Breast epithelium (tissue), 4 donors: ENCODE measurements around the gene TMEM8B. TPM values are rescaled to one million over a fixed set of nuclear protein-coding genes. Genes with fewer than 3 reads are reported as not detected.
A peak's percentile ranks its signal among the peaks of the same experiment; 100 is the strongest.

ENCODE experiments used
- DNase-seq, 2 donors: peaks; one replicate each; pipeline ENCODE4 v3.0.0-alpha.2; 2019; ENCODE audit warnings: low spot score in 2 of 2
- H3K27ac ChIP-seq, 2 donors: fragments of 200-600 bp; sonication (generic) in 1 of 2; one replicate each; pipeline ENCODE4 v1.5.1; 2016 to 2019; ENCODE audit warnings: mild to moderate bottlenecking in 1 of 2
- H3K27me3 ChIP-seq, 2 donors: fragments of 200-600 bp; sonication (generic) in 1 of 2; one replicate each; pipeline versions ENCODE4 v1.5.1 to v1.6.0; 2017 to 2019; ENCODE audit warnings: control low read depth in 1 of 2, mild to moderate bottlenecking in 1 of 2
- H3K36me3 ChIP-seq: fragments of 200-600 bp; one replicate; pipeline ENCODE4 v1.5.1; 2019
- H3K4me1 ChIP-seq, 2 donors: fragments of 200-600 bp; sonication (generic); one replicate each; pipeline ENCODE4 v1.5.1; 2016 to 2019; ENCODE audit warnings: control low read depth in 1 of 2
- H3K4me3 ChIP-seq, 3 donors: fragments of 200-600 bp; sonication (generic); 1 replicate in 2 of 3; 2 replicates in 1 of 3; pipeline ENCODE4 v1.5.1; 2016 to 2019; ENCODE audit warnings: mild to moderate bottlenecking in 3 of 3, moderate library complexity in 2 of 3
- H3K9me3 ChIP-seq, 2 donors: fragments of 200-600 bp; sonication (generic) in 1 of 2; one replicate each; pipeline ENCODE4 v1.5.1; 2016 to 2019; ENCODE audit warnings: control low read depth in 1 of 2
- POLR2A ChIP-seq: fragments of 450-650 bp; IDR thresholded peaks from one replicate; pipeline ENCODE4 v1.6.1; 2016; ENCODE audit warnings: antibody characterized with exemption, mild to moderate bottlenecking, moderate library complexity
- POLR2AphosphoS5 ChIP-seq, 3 donors: sonication (generic); formaldehyde crosslinking; IDR thresholded peaks; one replicate each; pipeline ENCODE4 v1.6.1; 2017; ENCODE audit warnings: antibody characterized with exemption in 3 of 3
- intact Hi-C: fragments of 100-400 bp; cut with DNase I; formaldehyde crosslinking; loops from one replicate; pipeline ENCODE4 v1.15.1; 2023; ENCODE audit warnings: low total_unique reads
- total RNA-seq, 3 donors: library from RNA; depleted of rRNA; stranded (reverse); fragments of >200 nt; gene quantifications; one replicate each; pipeline ENCODE4 v1.1.0, GENCODE V29; 2016
- TF ChIP-seq, protein P1 (sequence below), 3 donors: fragments of 450-650 bp; IDR thresholded peaks; one replicate each; pipeline ENCODE4 v1.5.1; 2016 to 2017; ENCODE audit warnings: antibody characterized with exemption in 3 of 3, mild to moderate bottlenecking in 3 of 3, moderate library complexity in 3 of 3

TMEM8B gene
- 1 to 10 TPM; 4.9 to 7.9 (median 6.7) TPM for total RNA-seq

DNA sequence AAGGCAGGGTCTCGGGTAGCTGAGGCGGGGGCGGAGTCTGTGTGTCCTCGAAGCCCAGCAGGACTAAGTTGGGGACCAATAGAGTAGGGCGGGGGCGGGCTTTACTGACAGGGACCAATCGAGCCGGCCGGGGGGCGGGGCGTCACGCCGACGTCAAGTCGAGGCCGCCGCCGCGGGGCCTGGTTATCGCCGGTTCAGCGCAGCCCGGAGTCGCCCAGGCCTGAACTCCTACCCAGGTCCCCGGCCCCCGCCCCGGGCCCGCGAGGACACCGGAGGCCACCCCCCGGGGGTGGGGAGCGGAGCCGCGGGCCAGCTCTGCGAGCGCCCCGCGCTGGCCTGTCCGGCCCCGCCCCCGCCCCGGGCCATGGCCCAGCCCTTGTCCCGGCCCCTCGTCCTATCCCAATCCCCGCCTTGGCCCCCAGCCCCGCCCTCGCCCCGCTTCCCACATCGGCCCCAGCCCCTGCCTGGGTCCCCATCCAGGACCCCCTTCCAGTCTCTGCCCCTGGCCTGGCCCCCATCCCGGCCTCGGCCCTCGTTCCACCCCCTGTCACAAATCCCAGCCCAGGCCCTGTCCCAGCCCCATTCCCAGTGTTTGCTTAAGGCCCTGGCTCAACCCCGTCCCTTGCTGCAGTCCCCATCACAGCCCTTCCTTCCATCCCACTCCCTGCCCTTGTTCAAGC is at the start of gene TMEM8B:
Gene TMEM8B, plus strand, starts transcription at position 145 of the 680 bp plus-strand sequence. Its CDS starts 220 bp downstream, at position 365.
- Histone ChIP-seq H3K4me3 (peak within 1 kb of the TSS; percentile 65 to 89 (median 77)), H3K27ac (peak within 1 kb of the TSS; percentile 93 to 99), H3K27me3 (no peaks in the 10 kb centered on the region), H3K9me3 (no peaks in the 10 kb centered on the region), H3K4me1 (peaks cover 2 to 16% of the 10 kb centered on the region in 2 donors), H3K36me3 (no peaks in the 10 kb centered on the region)
- peak; percentile 98 for DNase-seq
- TF ChIP-seq POLR2A, result no peak
- TF ChIP-seq, protein P1, sequence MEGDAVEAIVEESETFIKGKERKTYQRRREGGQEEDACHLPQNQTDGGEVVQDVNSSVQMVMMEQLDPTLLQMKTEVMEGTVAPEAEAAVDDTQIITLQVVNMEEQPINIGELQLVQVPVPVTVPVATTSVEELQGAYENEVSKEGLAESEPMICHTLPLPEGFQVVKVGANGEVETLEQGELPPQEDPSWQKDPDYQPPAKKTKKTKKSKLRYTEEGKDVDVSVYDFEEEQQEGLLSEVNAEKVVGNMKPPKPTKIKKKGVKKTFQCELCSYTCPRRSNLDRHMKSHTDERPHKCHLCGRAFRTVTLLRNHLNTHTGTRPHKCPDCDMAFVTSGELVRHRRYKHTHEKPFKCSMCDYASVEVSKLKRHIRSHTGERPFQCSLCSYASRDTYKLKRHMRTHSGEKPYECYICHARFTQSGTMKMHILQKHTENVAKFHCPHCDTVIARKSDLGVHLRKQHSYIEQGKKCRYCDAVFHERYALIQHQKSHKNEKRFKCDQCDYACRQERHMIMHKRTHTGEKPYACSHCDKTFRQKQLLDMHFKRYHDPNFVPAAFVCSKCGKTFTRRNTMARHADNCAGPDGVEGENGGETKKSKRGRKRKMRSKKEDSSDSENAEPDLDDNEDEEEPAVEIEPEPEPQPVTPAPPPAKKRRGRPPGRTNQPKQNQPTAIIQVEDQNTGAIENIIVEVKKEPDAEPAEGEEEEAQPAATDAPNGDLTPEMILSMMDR (IDR thresholded peaks at IDR 0.05), result no peak
- TF ChIP-seq POLR2AphosphoS5 (IDR thresholded peaks at IDR 0.05), result no peak
- intact Hi-C loops, result no loop called here

- H3K36me3 ChIP-seq, result no peaks in the 10 kb centered on the region
- intact Hi-C loops, result loop anchor here (5.0 kb wide), 1 partner anchor 599 kb away; no protein-coding TSS in a partner anchor
- no peaks in the 10 kb centered on the region for H3K9me3 ChIP-seq
- H3K4me3 ChIP-seq, result no peak overlapping the region
- DNase-seq, result no peak
- TF ChIP-seq POLR2AphosphoS5 (IDR thresholded peaks at IDR 0.05) (no peak), POLR2A (no peak)
- TF ChIP-seq, protein P1 (IDR thresholded peaks at IDR 0.05), result no peak
- no peaks in the 10 kb centered on the region for H3K4me1 ChIP-seq
- no peak overlapping the region for H3K27ac ChIP-seq
- no peaks in the 10 kb centered on the region for H3K27me3 ChIP-seq
Measured at GRCh38 chr9:35781066-35781465, 48.0 kb upstream of the TMEM8B start.

GRCh38 chr9:35783418-35783817 is 45.6 kb upstream of the TMEM8B start:
- intact Hi-C loops, result loop anchor here (5.0 kb wide), 1 partner anchor 601 kb away; no protein-coding TSS in a partner anchor
- H3K4me1 ChIP-seq, result no peaks in the 10 kb centered on the region
- no peak overlapping the region for H3K4me3 ChIP-seq
- H3K27ac ChIP-seq, result no peak overlapping the region
- no peaks in the 10 kb centered on the region for H3K9me3 ChIP-seq
- no peak for DNase-seq
- H3K27me3 ChIP-seq, result no peaks in the 10 kb centered on the region
- no peak for TF ChIP-seq POLR2A
- TF ChIP-seq POLR2AphosphoS5 (IDR thresholded peaks at IDR 0.05), result no peak
- TF ChIP-seq, protein P1 (IDR thresholded peaks at IDR 0.05), result no peak
- H3K36me3 ChIP-seq, result no peaks in the 10 kb centered on the region

DNA sequence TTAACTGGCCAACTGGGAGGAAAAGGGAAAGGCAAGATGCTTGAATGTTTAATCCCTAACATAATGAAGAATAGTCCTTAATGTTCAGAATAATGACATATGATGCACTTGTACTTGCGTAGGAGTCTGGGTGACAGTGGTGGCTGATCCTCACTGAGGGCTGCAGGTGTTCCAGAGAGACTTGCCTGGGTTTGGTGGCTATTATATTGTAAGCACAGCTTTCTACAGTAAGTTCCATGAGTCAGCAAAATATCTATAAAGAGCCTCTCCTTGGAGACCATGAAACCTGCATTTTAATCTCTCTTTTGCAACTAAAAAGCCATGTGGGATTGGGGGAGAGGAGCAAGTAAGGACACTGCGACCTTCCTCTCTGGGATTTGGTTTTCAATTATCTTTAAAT is 39.5 kb upstream of the TMEM8B start:
- Histone ChIP-seq H3K27ac (no peak overlapping the region), H3K9me3 (no peaks in the 10 kb centered on the region), H3K4me3 (no peak overlapping the region), H3K36me3 (no peaks in the 10 kb centered on the region), H3K27me3 (no peaks in the 10 kb centered on the region), H3K4me1 (peaks cover 0 to 4% of the 10 kb centered on the region in 2 donors)
- DNase-seq, result no peak
- intact Hi-C loops, result no loop called here
- TF ChIP-seq, protein P1 (IDR thresholded peaks at IDR 0.05), result no peak
- TF ChIP-seq POLR2A, result no peak
- no peak for TF ChIP-seq POLR2AphosphoS5 (IDR thresholded peaks at IDR 0.05)

DNA sequence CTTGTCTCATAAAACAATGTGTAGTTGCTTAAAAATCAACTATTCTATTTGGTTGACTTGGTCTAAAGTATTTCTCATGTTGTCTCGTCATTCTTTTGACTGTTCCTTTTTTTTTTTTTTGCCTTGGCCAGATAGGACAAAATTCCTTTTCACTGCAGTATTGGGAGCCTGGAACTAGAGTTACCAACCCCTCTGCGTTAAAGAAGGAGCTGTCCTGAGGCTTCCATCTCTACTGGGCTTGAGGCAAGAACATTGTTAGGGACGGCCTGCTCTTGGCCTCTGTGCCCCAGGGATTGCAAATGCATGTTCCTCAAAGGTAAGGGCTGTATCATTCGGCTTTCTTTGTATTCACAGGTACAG is 39.0 kb upstream of the TMEM8B start:
- intact Hi-C loops, result loop anchor here (5.0 kb wide), 1 partner anchor 97 kb away; no protein-coding TSS in a partner anchor
- H3K4me3 ChIP-seq, result no peak overlapping the region
- H3K9me3 ChIP-seq, result no peaks in the 10 kb centered on the region
- peak overlapping the region in 1 of 2 donors; percentile 91 for H3K27ac ChIP-seq
- H3K27me3 ChIP-seq, result no peaks in the 10 kb centered on the region
- DNase-seq, result no peak
- no peaks in the 10 kb centered on the region for H3K36me3 ChIP-seq
- TF ChIP-seq POLR2A (no peak), POLR2AphosphoS5 (IDR thresholded peaks at IDR 0.05) (no peak)
- TF ChIP-seq, protein P1 (IDR thresholded peaks at IDR 0.05), result no peak
- H3K4me1 ChIP-seq, result peaks cover 0 to 4% of the 10 kb centered on the region in 2 donors
